HG03139 (cell line): ENCODE results near the gene BBLN.
"Not testable (repeated sequence)": the region's sequence is repeated elsewhere in the genome, so short reads cannot be mapped to it uniquely, and the experiment has no call there.

ENCODE experiments used
- ATAC-seq: cut with Tn5 transposase; IDR thresholded peaks from one replicate; pipeline ENCODE4 v1.9.1; 2021; ENCODE audit not compliant: unreplicated experiment

The BBLN gene

GRCh38 chr9:128162215-128163026 lies 2.4 kb downstream of the BBLN start:
- ATAC-seq = no peak

- no peak for ATAC-seq
Measured at GRCh38 chr9:128163027-128163515, 3.0 kb downstream of the BBLN start.

GRCh38 chr9:128163523-128164306 lies 3.6 kb downstream of the BBLN start:
- no peak for ATAC-seq

- no peak for ATAC-seq
Measured at GRCh38 chr9:128164307-128164885, 4.3 kb downstream of the BBLN start.

GRCh38 chr9:128166169-128166568 lies 6.1 kb downstream of the BBLN start:
- no peak for ATAC-seq

- ATAC-seq = no peak
Measured at GRCh38 chr9:128167209-128167608, 7.1 kb downstream of the BBLN start.

GRCh38 chr9:128168731-128169308 lies 8.8 kb downstream of the BBLN start:
- no peak for ATAC-seq

GRCh38 chr9:128169492-128169891 lies 9.4 kb downstream of the BBLN start:
- ATAC-seq = no peak

GRCh38 chr9:128169925-128170324 lies 9.9 kb downstream of the BBLN start:
- ATAC-seq = no peak

- ATAC-seq = no peak
Measured at GRCh38 chr9:128174062-128174461, 14.0 kb downstream of the BBLN start.

- ATAC-seq = no peak
Measured at GRCh38 chr9:128175102-128175563, 15.1 kb downstream of the BBLN start.

- no peak for ATAC-seq
Measured at GRCh38 chr9:128175726-128176125, 15.7 kb downstream of the BBLN start.

GRCh38 chr9:128178806-128179431 lies 18.9 kb downstream of the BBLN start:
- no peak for ATAC-seq

GRCh38 chr9:128180001-128180400 lies 19.9 kb downstream of the BBLN start:
- no peak for ATAC-seq

GRCh38 chr9:128180447-128180846 lies 20.4 kb downstream of the BBLN start:
- no peak for ATAC-seq

- ATAC-seq = not testable (repeated sequence)
Measured at GRCh38 chr9:128181480-128181879, 21.4 kb downstream of the BBLN start.

- no peak for ATAC-seq
Measured at GRCh38 chr9:128182893-128183588, 23.0 kb downstream of the BBLN start.

GRCh38 chr9:128185979-128186965 lies 26.2 kb downstream of the BBLN start:
- no peak for ATAC-seq

- no peak for ATAC-seq
Measured at GRCh38 chr9:128187361-128187760, 27.3 kb downstream of the BBLN start.
